OCI-LY1 (cell line): Measurements from ENCODE around the gene FTSJ3.

Experiments used
- H2AFZ ChIP-seq: fragments of 200-600 bp; sonication (generic), shearing (Covaris generic); 2 replicates; pipeline ENCODE4 v1.6.0; 2014; ENCODE audit warnings: antibody characterized with exemption, mild to moderate bottlenecking, low read length
- H3F3A ChIP-seq: fragments of 200-600 bp; sonication (generic), shearing (Covaris generic); 2 replicates; pipeline ENCODE4 v1.6.0; 2014; ENCODE audit warnings: mild to moderate bottlenecking, antibody characterized with exemption, low read length, moderate library complexity; ENCODE audit not compliant: insufficient read depth
- H3K27ac ChIP-seq: fragments of 200-600 bp; sonication (generic); 2 replicates; pipeline ENCODE4 v1.5.1; 2014; ENCODE audit warnings: low read length, mixed run types, mild to moderate bottlenecking, low read depth; ENCODE audit not compliant: poor library complexity, severe bottlenecking
- H3K27me3 ChIP-seq: fragments of 200-600 bp; sonication (generic); 2 replicates; pipeline ENCODE4 v1.6.0; 2014; ENCODE audit warnings: antibody characterized with exemption, mild to moderate bottlenecking, low read length, moderate library complexity; ENCODE audit not compliant: insufficient read depth
- H3K36me3 ChIP-seq: fragments of 200-600 bp; sonication (generic); 2 replicates; pipeline ENCODE4 v1.6.1; 2014; ENCODE audit warnings: mild to moderate bottlenecking, antibody characterized with exemption, low read length, moderate library complexity, mixed read lengths; ENCODE audit not compliant: insufficient read depth
- H3K4me1 ChIP-seq: fragments of 200-600 bp; sonication (generic); 2 replicates; pipeline ENCODE4 v1.5.1; 2014; ENCODE audit warnings: mild to moderate bottlenecking, low read length, moderate library complexity; ENCODE audit not compliant: insufficient read depth, severe bottlenecking
- H3K4me2 ChIP-seq: fragments of 200-600 bp; sonication (generic), shearing (Covaris generic); 2 replicates; pipeline ENCODE4 v1.6.1; 2014; ENCODE audit warnings: low read length
- H3K4me3 ChIP-seq: fragments of 200-600 bp; sonication (generic); 2 replicates; pipeline ENCODE4 v1.5.1; 2014; ENCODE audit warnings: low read length, low read depth, mild to moderate bottlenecking, mixed read lengths; ENCODE audit not compliant: poor library complexity, severe bottlenecking
- H3K79me2 ChIP-seq: fragments of 200-600 bp; shearing (Covaris generic); 2 replicates; pipeline ENCODE4 v1.6.1; 2016; ENCODE audit warnings: mixed run types, low read length, mixed read lengths; ENCODE audit not compliant: insufficient read depth
- H3K9ac ChIP-seq: fragments of 200-600 bp; sonication (generic), shearing (Covaris generic); 2 replicates; pipeline ENCODE4 v1.6.1; 2014; ENCODE audit warnings: mild to moderate bottlenecking, low read length, mixed read lengths
- H3K9me2 ChIP-seq: fragments of 200-600 bp; sonication (generic), shearing (Covaris generic); 2 replicates; pipeline ENCODE4 v1.6.1; 2014; ENCODE audit warnings: low read depth, mild to moderate bottlenecking, low read length, mixed read lengths
- H3K9me3 ChIP-seq: fragments of 200-600 bp; shearing (Covaris generic); 2 replicates; pipeline ENCODE4 v1.6.1; 2014; ENCODE audit warnings: low read length, mixed read lengths
- H4K20me1 ChIP-seq: fragments of 200-600 bp; sonication (generic), shearing (Covaris generic); 2 replicates; pipeline ENCODE4 v1.6.0; 2016; ENCODE audit warnings: mild to moderate bottlenecking, low read length; ENCODE audit not compliant: insufficient read depth
- CTCF ChIP-seq: fragments of 200-600 bp; sonication (generic), shearing (Covaris generic); IDR thresholded peaks from 2 replicates; pipeline ENCODE4 v1.5.1; 2017; ENCODE audit warnings: mild to moderate bottlenecking, antibody characterized with exemption, low read length, moderate library complexity, mixed read lengths
- EZH2 ChIP-seq: fragments of 200-600 bp; sonication (generic), shearing (Covaris generic); IDR thresholded peaks from 2 replicates; pipeline ENCODE4 v1.8.0; 2017; ENCODE audit warnings: borderline replicate concordance, mixed run types, mild to moderate bottlenecking, antibody characterized with exemption, low read length, moderate library complexity, mixed read lengths

FTSJ3 gene

DNA sequence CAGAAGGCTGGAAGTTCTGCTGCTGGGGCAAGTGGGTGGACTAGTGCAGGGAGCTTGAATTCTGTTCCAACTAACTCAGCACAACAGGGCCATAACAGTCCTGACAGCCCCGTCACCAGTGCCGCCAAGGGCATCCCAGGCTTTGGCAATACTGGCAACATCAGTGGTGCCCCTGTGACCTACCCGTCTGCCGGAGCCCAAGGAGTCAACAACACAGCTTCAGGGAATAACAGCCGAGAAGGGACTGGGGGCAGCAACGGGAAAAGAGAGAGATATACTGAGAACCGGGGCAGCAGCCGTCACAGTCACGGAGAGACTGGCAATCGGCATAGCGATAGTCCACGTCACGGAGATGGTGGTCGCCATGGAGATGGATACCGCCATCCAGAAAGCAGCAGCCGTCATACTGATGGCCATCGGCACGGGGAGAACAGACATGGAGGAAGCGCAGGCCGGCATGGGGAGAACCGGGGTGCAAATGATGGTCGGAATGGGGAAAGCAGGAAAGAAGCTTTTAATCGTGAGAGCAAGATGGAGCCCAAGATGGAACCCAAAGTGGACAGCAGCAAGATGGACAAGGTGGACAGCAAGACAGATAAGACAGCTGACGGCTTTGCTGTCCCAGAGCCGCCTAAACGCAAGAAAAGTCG, 9.6 kb downstream of the FTSJ3 start:
- no peaks in the 10 kb centered on the region for H3K27me3 ChIP-seq
- no peak overlapping the region for H2AFZ ChIP-seq
- H3K4me1 ChIP-seq = peaks cover 5% of the 10 kb centered on the region
- H3F3A ChIP-seq = no peaks in the 10 kb centered on the region; the same call in 1 of the 2 replicates
- TF ChIP-seq CTCF = no peak
- no peak for TF ChIP-seq EZH2
- H3K9ac ChIP-seq = no peak overlapping the region
- no peaks in the 10 kb centered on the region for H3K9me2 ChIP-seq
- H3K4me3 ChIP-seq = no peak overlapping the region
- H3K4me2 ChIP-seq = no peak overlapping the region
- no peak overlapping the region for H3K27ac ChIP-seq
- peaks cover 100% of the 10 kb centered on the region for H3K36me3 ChIP-seq
- H4K20me1 ChIP-seq = no peaks in the 10 kb centered on the region
- H3K9me3 ChIP-seq = no peaks in the 10 kb centered on the region
- H3K79me2 ChIP-seq = no peaks in the 10 kb centered on the region

- Histone ChIP-seq H3K4me2 (no peak overlapping the region), H3K27ac (no peak overlapping the region), H3K4me1 (no peaks in the 10 kb centered on the region), H3K9me2 (no peaks in the 10 kb centered on the region), H3K27me3 (no peaks in the 10 kb centered on the region), H2AFZ (no peak overlapping the region), H3K9ac (no peak overlapping the region), H3K79me2 (no peaks in the 10 kb centered on the region), H3K36me3 (peaks cover 100% of the 10 kb centered on the region), H3F3A (no peaks in the 10 kb centered on the region; the same call in 1 of the 2 replicates), H3K4me3 (no peak overlapping the region), H3K9me3 (no peaks in the 10 kb centered on the region), H4K20me1 (no peaks in the 10 kb centered on the region)
- TF ChIP-seq CTCF = no peak
- no peak for TF ChIP-seq EZH2
These were observed 10.8 kb downstream of the FTSJ3 start for GRCh38 chr17:63816669-63817068.

DNA sequence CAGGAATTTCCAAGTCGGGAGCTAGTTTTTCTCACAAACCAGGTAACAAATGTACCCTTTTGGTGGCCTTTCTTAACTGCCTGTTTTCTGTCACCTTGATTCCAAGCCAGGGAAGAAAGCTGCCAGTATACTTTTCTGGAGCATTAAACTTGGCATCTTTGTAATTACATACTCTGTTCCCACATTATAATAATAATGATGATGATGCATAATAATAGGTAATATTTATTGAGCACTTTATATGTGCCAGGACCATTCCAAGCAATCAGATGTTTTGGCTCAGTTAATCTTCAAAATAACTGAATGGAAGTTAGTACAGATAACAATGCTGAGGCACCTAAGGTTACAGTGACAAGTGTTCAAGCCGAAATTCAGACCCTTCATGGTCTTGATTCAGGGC, 11.3 kb downstream of the FTSJ3 start:
- Histone ChIP-seq H3K4me3 (no peak overlapping the region), H2AFZ (no peak overlapping the region), H4K20me1 (no peaks in the 10 kb centered on the region), H3K9me3 (no peaks in the 10 kb centered on the region), H3K36me3 (peaks cover 100% of the 10 kb centered on the region), H3K4me2 (no peak overlapping the region), H3K9ac (no peak overlapping the region), H3K27me3 (no peaks in the 10 kb centered on the region), H3F3A (no peaks in the 10 kb centered on the region; the same call in 1 of the 2 replicates), H3K27ac (no peak overlapping the region), H3K4me1 (no peaks in the 10 kb centered on the region), H3K79me2 (no peaks in the 10 kb centered on the region), H3K9me2 (no peaks in the 10 kb centered on the region)
- TF ChIP-seq CTCF (no peak), EZH2 (no peak)
